ENCODE measurements around the gene COX7A2.

The COX7A2 gene

GRCh38 chr6:75262716-75263400, 19.3 kb upstream of the COX7A2 start:
- ATAC-seq (replicated peaks; ENCODE audit: extremely low read depth, poor library complexity, severe bottlenecking) = no peak
- Mint-ChIP-seq H3K27me3 (no peaks in the 10 kb centered on the region), H3K27ac (ENCODE audit: low read depth) (no peak overlapping the region), H3K36me3 (ENCODE audit: insufficient read depth) (peaks cover 35% of the 10 kb centered on the region), H3K9me3 (no peaks in the 10 kb centered on the region), H3K4me1 (no peaks in the 10 kb centered on the region), H3K4me3 (no peak overlapping the region)
- DNase-seq (ENCODE audit: low spot score in 2 of 2) = no peak

GRCh38 chr6:75261299-75261698, 17.7 kb upstream of the COX7A2 start:
- H3K4me3 Mint-ChIP-seq = no peak overlapping the region
- H3K27ac Mint-ChIP-seq (ENCODE audit: low read depth) = no peak overlapping the region
- ATAC-seq (replicated peaks; ENCODE audit: extremely low read depth, poor library complexity, severe bottlenecking) (no peak), DNase-seq (ENCODE audit: low spot score in 2 of 2) (no peak)
- no peaks in the 10 kb centered on the region for H3K9me3 Mint-ChIP-seq
- peaks cover 36% of the 10 kb centered on the region for H3K36me3 Mint-ChIP-seq (ENCODE audit: insufficient read depth)
- H3K4me1 Mint-ChIP-seq = no peaks in the 10 kb centered on the region
- H3K27me3 Mint-ChIP-seq = no peaks in the 10 kb centered on the region

DNA sequence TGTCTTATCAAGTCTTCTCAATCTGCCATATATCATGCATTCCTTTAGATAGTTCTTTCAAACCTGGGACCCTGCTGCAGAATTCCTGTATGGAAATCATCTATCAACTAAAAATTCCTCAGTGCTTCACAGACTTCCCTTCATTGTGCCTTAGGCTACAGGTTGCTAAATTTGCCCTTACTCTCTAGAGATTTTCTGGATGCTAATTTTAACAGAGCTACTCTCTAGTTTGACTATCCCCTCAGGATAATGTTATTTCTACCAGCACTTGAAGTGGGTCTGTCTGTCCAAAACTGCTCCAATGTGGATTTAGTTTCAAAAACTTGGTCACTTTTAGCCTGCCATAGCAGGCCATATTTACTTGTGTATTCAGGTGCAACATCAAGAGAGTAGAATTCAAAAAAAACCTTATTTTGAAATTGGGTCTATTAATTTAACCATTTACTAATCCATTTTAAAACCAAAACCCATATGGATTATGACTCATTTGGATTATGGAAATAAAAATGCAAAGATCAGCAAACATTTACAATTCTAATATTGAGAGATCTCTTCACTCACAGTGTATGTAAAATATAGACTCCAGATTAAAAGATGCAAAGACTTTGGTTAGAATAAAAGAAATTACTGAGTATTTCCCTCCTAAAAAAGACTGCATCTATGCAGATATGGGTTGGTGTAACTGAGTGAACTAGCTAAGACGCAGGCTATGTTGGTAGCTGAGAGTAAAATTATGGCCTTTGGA, 13.9 kb upstream of the COX7A2 start:
- no peak for DNase-seq (ENCODE audit: low spot score in 2 of 2)
- H3K9me3 Mint-ChIP-seq = no peaks in the 10 kb centered on the region
- no peaks in the 10 kb centered on the region for H3K4me1 Mint-ChIP-seq
- H3K27ac Mint-ChIP-seq (ENCODE audit: low read depth) = no peak overlapping the region
- H3K36me3 Mint-ChIP-seq (ENCODE audit: insufficient read depth) = peaks cover 30% of the 10 kb centered on the region
- no peak overlapping the region for H3K4me3 Mint-ChIP-seq
- H3K27me3 Mint-ChIP-seq = no peaks in the 10 kb centered on the region
- no peak for ATAC-seq (replicated peaks; ENCODE audit: extremely low read depth, poor library complexity, severe bottlenecking)

- Mint-ChIP-seq H3K9me3 (no peaks in the 10 kb centered on the region), H3K4me1 (no peaks in the 10 kb centered on the region), H3K27me3 (peaks cover 11% of the 10 kb centered on the region), H3K4me3 (no peak overlapping the region), H3K36me3 (ENCODE audit: insufficient read depth) (peaks cover 9% of the 10 kb centered on the region), H3K27ac (ENCODE audit: low read depth) (no peak overlapping the region)
- no peak for DNase-seq (ENCODE audit: low spot score in 2 of 2)
- no peak for ATAC-seq (replicated peaks; ENCODE audit: extremely low read depth, poor library complexity, severe bottlenecking)
Measured at GRCh38 chr6:75250552-75250951, 7.0 kb upstream of the COX7A2 start.

DNA sequence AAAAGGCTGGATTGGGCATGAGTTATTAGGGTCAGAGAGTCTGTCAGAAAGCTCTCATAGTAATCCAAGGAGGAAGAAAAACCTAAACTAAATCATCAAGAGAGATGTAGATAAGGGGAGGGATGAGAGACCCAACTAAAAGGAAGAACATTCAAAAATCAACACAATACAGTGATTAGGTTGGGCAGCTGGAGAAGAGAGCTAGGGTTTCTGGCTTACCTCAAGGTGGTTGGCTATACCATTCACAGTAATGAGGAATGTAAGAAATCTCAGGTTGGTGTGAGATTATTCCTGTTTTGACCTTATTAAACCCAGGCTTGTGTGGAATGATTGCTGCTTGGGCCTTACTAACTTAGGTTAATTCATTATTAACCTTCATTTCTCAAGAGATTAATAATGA, 6.2 kb upstream of the COX7A2 start:
- Mint-ChIP-seq H3K9me3 (no peaks in the 10 kb centered on the region), H3K27me3 (peaks cover 16% of the 10 kb centered on the region), H3K36me3 (ENCODE audit: insufficient read depth) (peaks cover 7% of the 10 kb centered on the region), H3K4me3 (no peak overlapping the region), H3K27ac (ENCODE audit: low read depth) (peak overlapping the region; percentile 12), H3K4me1 (peaks cover under 1% of the 10 kb centered on the region)
- DNase-seq (ENCODE audit: low spot score in 2 of 2) (no peak), ATAC-seq (replicated peaks; ENCODE audit: extremely low read depth, poor library complexity, severe bottlenecking) (no peak)

GRCh38 chr6:75246386-75246785, 2.8 kb upstream of the COX7A2 start:
- H3K4me1 Mint-ChIP-seq = peaks cover 19% of the 10 kb centered on the region
- no peak overlapping the region for H3K4me3 Mint-ChIP-seq
- no peaks in the 10 kb centered on the region for H3K9me3 Mint-ChIP-seq
- H3K27me3 Mint-ChIP-seq = peaks cover 16% of the 10 kb centered on the region
- DNase-seq (ENCODE audit: low spot score in 2 of 2) (no peak), ATAC-seq (replicated peaks; ENCODE audit: extremely low read depth, poor library complexity, severe bottlenecking) (no peak)
- H3K27ac Mint-ChIP-seq (ENCODE audit: low read depth) = peak overlapping the region; percentile 2
- H3K36me3 Mint-ChIP-seq (ENCODE audit: insufficient read depth) = peaks cover 8% of the 10 kb centered on the region

- Mint-ChIP-seq H3K36me3 (ENCODE audit: insufficient read depth) (peaks cover 20% of the 10 kb centered on the region), H3K9me3 (no peaks in the 10 kb centered on the region), H3K4me1 (peaks cover 27% of the 10 kb centered on the region), H3K4me3 (peak overlapping the region; percentile 97), H3K27me3 (peaks cover 16% of the 10 kb centered on the region), H3K27ac (ENCODE audit: low read depth) (peak overlapping the region; percentile 96)
- DNase-seq (ENCODE audit: low spot score in 2 of 2) = no peak
- ATAC-seq (replicated peaks; ENCODE audit: extremely low read depth, poor library complexity, severe bottlenecking) = no peak
Measured at GRCh38 chr6:75244063-75244584, 523 bp upstream of the COX7A2 start.

DNA sequence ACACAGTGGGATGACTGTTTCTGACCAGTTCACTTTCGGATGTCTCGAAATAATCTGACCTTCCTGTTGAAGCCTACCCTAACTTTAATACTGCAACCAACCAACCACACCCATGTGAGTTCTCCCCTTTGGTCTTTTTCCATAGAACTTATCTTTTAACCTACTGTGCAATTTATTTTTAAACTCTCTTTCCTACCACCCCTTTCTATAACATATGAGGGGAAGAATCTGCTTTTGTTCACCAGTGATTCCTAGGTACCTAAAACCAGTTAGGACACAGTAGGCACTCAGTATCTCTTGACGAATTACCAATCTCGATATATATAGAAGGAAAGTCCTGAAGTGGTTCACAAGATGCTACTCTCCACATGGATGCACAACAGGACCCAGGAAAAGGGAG, 7.0 kb downstream of the COX7A2 start:
- no peaks in the 10 kb centered on the region for H3K27me3 Mint-ChIP-seq
- ATAC-seq (replicated peaks; ENCODE audit: extremely low read depth, poor library complexity, severe bottlenecking) = no peak
- H3K4me3 Mint-ChIP-seq = no peak overlapping the region
- peaks cover 34% of the 10 kb centered on the region for H3K36me3 Mint-ChIP-seq (ENCODE audit: insufficient read depth)
- H3K4me1 Mint-ChIP-seq = peaks cover 8% of the 10 kb centered on the region
- no peak overlapping the region for H3K27ac Mint-ChIP-seq (ENCODE audit: low read depth)
- no peak for DNase-seq (ENCODE audit: low spot score in 2 of 2)
- no peaks in the 10 kb centered on the region for H3K9me3 Mint-ChIP-seq

- peak overlapping the region; percentile 2 for H3K27ac Mint-ChIP-seq (ENCODE audit: low read depth)
- ATAC-seq (replicated peaks; ENCODE audit: extremely low read depth, poor library complexity, severe bottlenecking) = no peak
- H3K36me3 Mint-ChIP-seq (ENCODE audit: insufficient read depth) = peaks cover 31% of the 10 kb centered on the region
- no peaks in the 10 kb centered on the region for H3K27me3 Mint-ChIP-seq
- H3K9me3 Mint-ChIP-seq = no peaks in the 10 kb centered on the region
- DNase-seq (ENCODE audit: low spot score in 2 of 2) = no peak
- no peak overlapping the region for H3K4me3 Mint-ChIP-seq
- H3K4me1 Mint-ChIP-seq = no peaks in the 10 kb centered on the region
Measured at GRCh38 chr6:75235271-75235670, 8.3 kb downstream of the COX7A2 start.

DNA sequence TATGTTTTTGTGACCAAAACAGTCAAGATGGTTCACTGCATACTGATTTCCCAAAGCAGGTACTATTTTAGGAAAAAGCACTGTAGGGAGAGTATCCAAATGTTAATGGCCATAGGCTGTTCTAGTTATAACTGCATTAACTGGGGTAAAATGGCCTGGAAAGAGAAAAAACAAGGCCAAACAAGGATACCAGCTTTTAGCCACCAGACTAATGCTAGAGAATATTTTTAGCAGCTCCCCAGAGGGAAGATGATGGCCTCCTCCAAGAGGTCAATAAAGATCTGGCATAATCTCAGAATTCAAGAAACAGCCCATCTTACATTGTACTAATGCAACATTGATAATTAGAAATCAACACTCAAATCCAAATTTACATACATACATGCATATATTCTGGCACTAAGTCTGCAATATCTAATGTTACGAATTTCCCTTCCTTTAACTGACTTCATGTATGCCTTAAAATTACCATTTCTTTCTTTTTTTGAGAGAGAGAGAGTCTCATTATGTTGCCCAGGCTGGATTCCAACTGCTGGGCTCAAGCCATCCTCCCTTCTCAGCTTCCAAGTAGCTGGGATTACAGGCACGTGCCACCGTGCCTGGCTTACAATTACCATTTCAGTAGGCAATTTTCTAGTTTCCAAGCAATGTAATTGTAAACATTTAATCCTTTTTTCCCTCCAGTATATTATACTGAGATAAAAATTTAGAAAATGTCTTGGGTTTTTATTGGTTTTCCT, 9.3 kb downstream of the COX7A2 start:
- Mint-ChIP-seq H3K36me3 (ENCODE audit: insufficient read depth) (peaks cover 23% of the 10 kb centered on the region), H3K9me3 (no peaks in the 10 kb centered on the region), H3K27ac (ENCODE audit: low read depth) (no peak overlapping the region), H3K27me3 (no peaks in the 10 kb centered on the region), H3K4me3 (no peak overlapping the region), H3K4me1 (no peaks in the 10 kb centered on the region)
- ATAC-seq (replicated peaks; ENCODE audit: extremely low read depth, poor library complexity, severe bottlenecking) = no peak
- no peak for DNase-seq (ENCODE audit: low spot score in 2 of 2)

- no peaks in the 10 kb centered on the region for H3K9me3 Mint-ChIP-seq
- H3K27me3 Mint-ChIP-seq = no peaks in the 10 kb centered on the region
- ATAC-seq (replicated peaks; ENCODE audit: extremely low read depth, poor library complexity, severe bottlenecking) (no peak), DNase-seq (ENCODE audit: low spot score in 2 of 2) (no peak)
- peaks cover 16% of the 10 kb centered on the region for H3K36me3 Mint-ChIP-seq (ENCODE audit: insufficient read depth)
- H3K4me1 Mint-ChIP-seq = no peaks in the 10 kb centered on the region
- no peak overlapping the region for H3K27ac Mint-ChIP-seq (ENCODE audit: low read depth)
- H3K4me3 Mint-ChIP-seq = no peak overlapping the region
Measured at GRCh38 chr6:75233092-75233615, 10.4 kb downstream of the COX7A2 start.

- ATAC-seq (replicated peaks; ENCODE audit: extremely low read depth, poor library complexity, severe bottlenecking) = no peak
- no peaks in the 10 kb centered on the region for H3K9me3 Mint-ChIP-seq
- H3K36me3 Mint-ChIP-seq (ENCODE audit: insufficient read depth) = peaks cover 1% of the 10 kb centered on the region
- DNase-seq (ENCODE audit: low spot score in 2 of 2) = no peak
- no peaks in the 10 kb centered on the region for H3K27me3 Mint-ChIP-seq
- no peaks in the 10 kb centered on the region for H3K4me1 Mint-ChIP-seq
- no peak overlapping the region for H3K27ac Mint-ChIP-seq (ENCODE audit: low read depth)
- H3K4me3 Mint-ChIP-seq = no peak overlapping the region
Measured at GRCh38 chr6:75230484-75231325, 12.9 kb downstream of the COX7A2 start.
